Endothelial cell of umbilical vein (primary cell): ENCODE data around the gene RAD51B. TPM values are rescaled to one million over a fixed set of nuclear protein-coding genes. Genes with fewer than 3 reads are reported as not detected.

Experiments used
- BruUV-seq: library from RNA; stranded (reverse); fragments of 400-500 nt; replicated peaks from 2 replicates; lab custom pipeline; 2021; lab: Mats Ljungman, UMichigan
- CTCF ChIA-PET: fragments of 300-600, 350-600 bp; sonication (Branson Sonifier 250); formaldehyde crosslinking; loops from one replicate; lab custom pipeline; 2021; ENCODE audit warnings: antibody characterized with exemption, inconsistent platforms; lab: Charles Lee
- POLR2A ChIA-PET: fragments of 300-600, 350-600 bp; sonication (Branson Sonifier 250); formaldehyde crosslinking; loops from one replicate; lab custom pipeline; 2021; ENCODE audit warnings: antibody characterized with exemption, inconsistent platforms; lab: Charles Lee
- DNase-seq: peaks from one replicate; pipeline ENCODE4 v3.0.0-alpha.2; 2011; ENCODE audit warnings: low read depth, low spot score
- FAIRE-seq: peaks from 2 replicates; lab custom pipeline; 2011; peaks lifted over from hg19 to GRCh38; lab: Jason Lieb, UNC
- H2AFZ ChIP-seq: 2 replicates; pipeline ENCODE4 v1.6.0; 2012; ENCODE audit warnings: low read depth, low read length, control low read depth, inconsistent platforms
- H3K27ac ChIP-seq: 2 replicates; pipeline ENCODE4 v1.5.1; 2011; ENCODE audit warnings: low read depth, mild to moderate bottlenecking, control low read depth, low read length, moderate library complexity; ENCODE audit not compliant: insufficient read depth
- H3K27me3 ChIP-seq, 2 experiments: 2 replicates each; pipeline versions ENCODE4 v1.6.0 to v1.6.1; 2011; ENCODE audit warnings: low read length in 2 of 2, mixed read lengths in 1 of 2; ENCODE audit not compliant: control insufficient read depth in 2 of 2, insufficient read depth in 2 of 2
- H3K36me3 ChIP-seq, 2 experiments: 2 replicates in 1 of 2; 3 replicates in 1 of 2; pipeline ENCODE4 v1.5.1; 2011; ENCODE audit warnings: low read length in 2 of 2, mild to moderate bottlenecking in 1 of 2, moderate library complexity in 1 of 2; ENCODE audit not compliant: control insufficient read depth in 2 of 2, insufficient read depth in 2 of 2; ENCODE audit errors: extremely low read depth in 1 of 2
- H3K4me1 ChIP-seq: 3 replicates; pipeline ENCODE4 v1.5.1; 2011; ENCODE audit warnings: mild to moderate bottlenecking, low read length; ENCODE audit not compliant: control insufficient read depth, insufficient read depth; ENCODE audit errors: extremely low read depth
- H3K4me2 ChIP-seq: 2 replicates; pipeline ENCODE4 v1.6.1; 2011; ENCODE audit warnings: low read length, control low read depth, mixed read lengths; ENCODE audit not compliant: insufficient read depth
- H3K4me3 ChIP-seq, 3 experiments: fragments of 200-600 bp in 1 of 3; sonication (generic), shearing (Covaris generic) in 1 of 3; replicated peaks in 1 of 3; 2 replicates each; pipeline ENCODE4 v1.5.1; 2011 to 2016; ENCODE audit warnings: control low read depth in 3 of 3, low read length in 3 of 3, mild to moderate bottlenecking in 2 of 3, inconsistent platforms in 1 of 3, low read depth in 1 of 3, moderate library complexity in 1 of 3; ENCODE audit not compliant: insufficient read depth in 1 of 3
- H3K79me2 ChIP-seq: 2 replicates; pipeline ENCODE4 v1.6.0; 2012; ENCODE audit warnings: low read length, inconsistent platforms; ENCODE audit not compliant: control insufficient read depth, insufficient read depth
- H3K9ac ChIP-seq: replicated peaks from 2 replicates; pipeline ENCODE3; 2011; ENCODE audit warnings: low read length, control low read depth; ENCODE audit not compliant: insufficient read depth; ENCODE audit errors: extremely low read depth
- H3K9me1 ChIP-seq: replicated peaks from 3 replicates; pipeline ENCODE4 v1.6.0; 2011; ENCODE audit warnings: mild to moderate bottlenecking, low read length; ENCODE audit not compliant: control insufficient read depth, insufficient read depth; ENCODE audit errors: extremely low read depth
- H3K9me3 ChIP-seq: replicated peaks from 2 replicates; pipeline ENCODE4 v1.5.1; 2012; ENCODE audit warnings: low read length, inconsistent platforms; ENCODE audit not compliant: control insufficient read depth, insufficient read depth
- H4K20me1 ChIP-seq: replicated peaks from 2 replicates; pipeline ENCODE3; 2011; ENCODE audit warnings: mild to moderate bottlenecking, low read length; ENCODE audit not compliant: control insufficient read depth, insufficient read depth; ENCODE audit errors: extremely low read depth
- CTCF ChIP-seq, 2 donors: IDR thresholded peaks; 1 replicate in 1 of 2; 2 replicates in 1 of 2; pipeline ENCODE4 v1.5.1; 2011; ENCODE audit warnings: low read length in 2 of 2, mild to moderate bottlenecking in 2 of 2, moderate library complexity in 2 of 2, control low read depth in 1 of 2, inconsistent platforms in 1 of 2, low read depth in 1 of 2; ENCODE audit not compliant: insufficient read depth in 1 of 2; ENCODE audit errors: extremely low read depth in 1 of 2
- EZH2 ChIP-seq: IDR thresholded peaks from 2 replicates; pipeline ENCODE4 v1.6.1; 2012; ENCODE audit warnings: borderline replicate concordance, low read depth, mild to moderate bottlenecking, moderate library complexity, low read length, inconsistent platforms; ENCODE audit not compliant: severe bottlenecking
- FOS ChIP-seq: IDR thresholded peaks from 2 replicates; pipeline ENCODE4 v1.6.1; 2011; ENCODE audit warnings: mild to moderate bottlenecking, low read length, moderate library complexity, borderline replicate concordance; ENCODE audit not compliant: insufficient read depth
- GATA2 ChIP-seq: IDR thresholded peaks from 2 replicates; pipeline ENCODE4 v1.7.0; 2011; ENCODE audit warnings: low read depth, mild to moderate bottlenecking, moderate library complexity, mixed read lengths, low read length; ENCODE audit not compliant: insufficient read length, insufficient read depth
- JUN ChIP-seq: IDR thresholded peaks from 2 replicates; pipeline ENCODE4 v1.6.1; 2011; ENCODE audit warnings: borderline replicate concordance, low read depth; ENCODE audit not compliant: insufficient read length, insufficient read depth
- MAX ChIP-seq: IDR thresholded peaks from 2 replicates; pipeline ENCODE4 v1.6.1; 2011; ENCODE audit not compliant: insufficient read depth, insufficient read length
- MYC ChIP-seq: IDR thresholded peaks from one replicate; pipeline ENCODE4 v1.6.1; 2011; ENCODE audit warnings: mild to moderate bottlenecking, low read depth, low read length
- POLR2A ChIP-seq: IDR thresholded peaks from 2 replicates; pipeline ENCODE4 v1.6.1; 2012; ENCODE audit warnings: low read depth, mild to moderate bottlenecking, control low read depth, low read length
- POLR2AphosphoS5 ChIP-seq: IDR thresholded peaks from 2 replicates; pipeline ENCODE4 v1.6.1; 2012; ENCODE audit warnings: low read depth, mild to moderate bottlenecking, control low read depth, low read length, moderate library complexity; ENCODE audit not compliant: insufficient read depth
- dilution Hi-C: fragments of 300-500 bp; cut with MboI; formaldehyde crosslinking; loops from one replicate; pipeline ENCODE4 v1.15.0; 2019; ENCODE audit warnings: low sequenced_read_pairs; ENCODE audit not compliant: extremely low pct_ligation_motif_present
- intact Hi-C: fragments of 100-400 bp; cut with micrococcal nuclease; formaldehyde crosslinking; loops from one replicate; pipeline ENCODE4 v1.10.0; 2022
- polyA plus RNA-seq, 4 experiments: library from polyadenylated mRNA; depleted of rRNA in 3 of 4; stranded (reverse) in 3 of 4; unstranded in 1 of 4; fragments of >200 nt; gene quantifications; 2 replicates each; pipeline versions ENCODE4 v1.2.1 to v1.2.3, GENCODE V29; 2011 to 2012; ENCODE audit warnings: missing spikeins in 1 of 4
- total RNA-seq: library from RNA; stranded (reverse); gene quantifications from 2 replicates; pipeline ENCODE4 v1.2.3, GENCODE V29; 2021

RAD51B gene
- total and polyA plus RNA-seq, 2 donors (not counting 3 experiments of a cell fraction or from before 2014, with no cell fraction given): 3.9 to 19.0 TPM

DNA sequence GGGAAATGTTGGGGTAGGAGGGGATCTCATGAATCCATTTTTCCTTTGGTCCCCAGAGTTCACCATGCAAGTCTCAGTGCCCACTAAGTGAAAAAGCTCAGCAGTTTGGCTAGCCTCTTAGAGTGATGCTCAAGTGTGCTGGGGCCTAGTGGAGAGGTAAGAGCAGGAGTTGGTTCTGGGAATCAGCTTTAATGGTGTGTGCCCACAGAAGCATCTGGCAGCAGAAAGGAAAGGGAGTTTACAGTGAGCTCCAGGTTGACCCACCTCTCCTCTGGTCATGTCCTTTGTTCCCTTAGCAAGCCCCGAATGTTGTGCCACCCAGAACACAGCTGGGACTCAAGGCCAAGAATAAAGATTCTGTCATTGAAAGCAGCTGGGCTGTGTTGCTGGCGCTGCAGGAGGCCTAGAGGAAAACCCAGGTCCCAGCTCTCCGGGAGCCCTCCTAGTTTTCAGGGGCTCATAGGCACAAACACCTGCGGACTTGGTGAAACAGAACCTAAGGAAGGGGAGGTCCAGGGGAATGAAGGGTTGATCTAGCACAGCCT lies 652.5 kb downstream of the RAD51B start:
- no peak overlapping the region for H2AFZ ChIP-seq
- H3K9me3 ChIP-seq: no peaks in the 10 kb centered on the region
- POLR2A ChIA-PET: no interaction called here
- H3K36me3 ChIP-seq: no peaks in the 10 kb centered on the region
- dilution Hi-C loops: no loop called here
- intact Hi-C loops: no loop called here
- H3K9ac ChIP-seq: no peak overlapping the region
- no peaks in the 10 kb centered on the region for H3K79me2 ChIP-seq
- no TSS peak for BruUV-seq
- H3K27me3 ChIP-seq: no peaks in the 10 kb centered on the region
- no peaks in the 10 kb centered on the region for H4K20me1 ChIP-seq
- no peak overlapping the region for H3K4me2 ChIP-seq
- TF ChIP-seq CTCF (IDR thresholded peaks at IDR 0.05; ENCODE audit: extremely low read depth in 1 of 2, insufficient read depth in 1 of 2, low read depth in 1 of 2, low read length in 2 of 2): no peak
- TF ChIP-seq MYC: no peak
- TF ChIP-seq EZH2: no peak
- H3K9me1 ChIP-seq: no peaks in the 10 kb centered on the region
- no peak overlapping the region for H3K4me3 ChIP-seq
- CTCF ChIA-PET: interaction anchor here (1.1 kb wide), 1 partner anchor 175 kb away, joined by 3 read pairs; no protein-coding TSS in a partner anchor
- peaks cover 33% of the 10 kb centered on the region for H3K4me1 ChIP-seq
- DNase-seq (no peak), FAIRE-seq (no peak)
- no peak overlapping the region for H3K27ac ChIP-seq

DNA sequence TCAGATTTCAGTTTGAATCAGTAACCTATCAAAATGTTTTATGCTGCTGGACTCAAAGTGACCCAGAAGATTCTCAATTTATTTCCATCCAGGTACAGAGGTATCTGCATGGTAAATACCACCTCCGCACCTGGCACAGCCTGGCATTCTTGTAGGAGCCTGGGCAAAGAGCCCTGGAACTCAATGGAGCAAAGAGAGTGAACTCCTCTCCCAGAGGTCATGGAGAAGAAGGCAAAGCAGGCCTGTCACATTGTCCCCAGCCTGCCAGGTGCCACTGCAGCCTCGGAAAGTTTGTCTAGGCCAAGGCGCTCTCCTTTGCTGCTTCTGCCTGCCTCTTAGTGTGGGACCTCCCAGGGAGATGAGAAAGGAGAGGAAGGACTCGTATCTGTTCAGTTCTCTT lies 653.5 kb downstream of the RAD51B start:
- Histone ChIP-seq H3K4me2 (no peak overlapping the region), H4K20me1 (no peaks in the 10 kb centered on the region), H3K4me1 (peaks cover 28% of the 10 kb centered on the region), H3K27ac (no peak overlapping the region), H3K4me3 (no peak overlapping the region), H3K9me3 (no peaks in the 10 kb centered on the region), H2AFZ (no peak overlapping the region), H3K9ac (no peak overlapping the region), H3K9me1 (no peaks in the 10 kb centered on the region), H3K27me3 (no peaks in the 10 kb centered on the region), H3K79me2 (no peaks in the 10 kb centered on the region), H3K36me3 (no peaks in the 10 kb centered on the region)
- intact Hi-C loops (no loop called here), dilution Hi-C loops (no loop called here)
- no peak for TF ChIP-seq FOS
- no peak for TF ChIP-seq MAX
- no peak for TF ChIP-seq EZH2
- TF ChIP-seq POLR2AphosphoS5: no peak
- no peak for TF ChIP-seq POLR2A
- no peak for TF ChIP-seq CTCF (IDR thresholded peaks at IDR 0.05; ENCODE audit: extremely low read depth in 1 of 2, insufficient read depth in 1 of 2, low read depth in 1 of 2, low read length in 2 of 2)
- no peak for TF ChIP-seq GATA2
- no peak for TF ChIP-seq MYC
- TF ChIP-seq JUN: no peak
- no peak for FAIRE-seq
- DNase-seq: no peak
- no TSS peak for BruUV-seq
- POLR2A ChIA-PET: no interaction called here
- CTCF ChIA-PET: no interaction called here
